Lung (tissue), 12 donors: Measurements from ENCODE around the gene ST6GALNAC3. TPM values are rescaled to one million over a fixed set of nuclear protein-coding genes. Genes with fewer than 3 reads are reported as not detected.

Experiments
- ATAC-seq: fragments of 200-7000 bp; cut with Tn5 transposase; one replicate; pipeline ENCODE4 v1.9.1; 2020; ENCODE audit warnings: moderate number of reproducible peaks; ENCODE audit not compliant: insufficient read depth, low FRiP score
- DNase-seq, 3 donors: peaks; one replicate each; pipeline ENCODE4 v3.0.0-alpha.2; 2013 to 2017
- H3K27ac ChIP-seq, 2 donors: one replicate each; pipeline ENCODE4 v1.5.1; 2013; ENCODE audit warnings: mild to moderate bottlenecking in 2 of 2, moderate library complexity in 2 of 2, control low read depth in 1 of 2, inconsistent platforms in 1 of 2, low read depth in 1 of 2, low read length in 1 of 2
- H3K27me3 ChIP-seq, 3 donors: one replicate each; pipeline ENCODE4 v1.5.1; 2013; ENCODE audit warnings: low read length in 2 of 3; ENCODE audit not compliant: control insufficient read depth in 3 of 3, insufficient read depth in 3 of 3
- H3K36me3 ChIP-seq, 4 donors: one replicate each; pipeline ENCODE4 v1.5.1; 2013; ENCODE audit warnings: low read length in 4 of 4, mild to moderate bottlenecking in 1 of 4, moderate library complexity in 1 of 4; ENCODE audit not compliant: control insufficient read depth in 4 of 4, insufficient read depth in 4 of 4
- H3K4me1 ChIP-seq, 5 donors: one replicate each; pipeline ENCODE4 v1.5.1; 2013; ENCODE audit warnings: low read length in 5 of 5, mild to moderate bottlenecking in 2 of 5, moderate library complexity in 1 of 5; ENCODE audit not compliant: control insufficient read depth in 5 of 5, insufficient read depth in 5 of 5
- H3K4me3 ChIP-seq: one replicate; pipeline ENCODE4 v1.5.1; 2013; ENCODE audit warnings: mild to moderate bottlenecking, control low read depth, moderate library complexity
- H3K9ac ChIP-seq, 2 donors: one replicate each; pipeline ENCODE4 v1.5.1; 2013; ENCODE audit warnings: low read length in 2 of 2, control low read depth in 1 of 2; ENCODE audit not compliant: insufficient read depth in 1 of 2
- H3K9me3 ChIP-seq, 4 donors: one replicate each; pipeline ENCODE4 v1.5.1; 2013; ENCODE audit warnings: low read length in 3 of 4, mild to moderate bottlenecking in 1 of 4, moderate library complexity in 1 of 4; ENCODE audit not compliant: control insufficient read depth in 4 of 4, insufficient read depth in 3 of 4
- WGBS, 2 donors: extraction: QIAGEN DNeasy Blood & Tissue Kit; methylation state at CpG; one replicate each; pipeline ENCODE4 v1.1.7; 2013; 5-methylcytosine and 5-hydroxymethylcytosine counted together
- polyA plus RNA-seq, 2 donors: library from polyadenylated mRNA; stranded (reverse); fragments of 200-250 nt; gene quantifications; one replicate each; pipeline ENCODE4 v1.2.1, GENCODE V29; 2013
- total RNA-seq, 2 donors: library from RNA; depleted of rRNA in 1 of 2; stranded (reverse); fragments of >200 nt in 1 of 2; gene quantifications; one replicate each; pipeline ENCODE4 v1.2.1, GENCODE V29; 2014 to 2021
- TF ChIP-seq, protein P1 (sequence below): IDR thresholded peaks from 2 replicates; pipeline ENCODE4 v1.5.1; 2012; ENCODE audit warnings: mild to moderate bottlenecking; ENCODE audit errors: control extremely low read depth, extremely low read depth
- donor health status: control.
- donor health status: control.
- donor health status: Bipolar disorder and iron deficiency.
- donor health status: healthy.
- donor health status: DM: yes; HTN: yes; CAD: no.

Gene ST6GALNAC3
- total and polyA plus RNA-seq, 4 donors: 2.7 to 17.9 (median 12.2) TPM

DNA sequence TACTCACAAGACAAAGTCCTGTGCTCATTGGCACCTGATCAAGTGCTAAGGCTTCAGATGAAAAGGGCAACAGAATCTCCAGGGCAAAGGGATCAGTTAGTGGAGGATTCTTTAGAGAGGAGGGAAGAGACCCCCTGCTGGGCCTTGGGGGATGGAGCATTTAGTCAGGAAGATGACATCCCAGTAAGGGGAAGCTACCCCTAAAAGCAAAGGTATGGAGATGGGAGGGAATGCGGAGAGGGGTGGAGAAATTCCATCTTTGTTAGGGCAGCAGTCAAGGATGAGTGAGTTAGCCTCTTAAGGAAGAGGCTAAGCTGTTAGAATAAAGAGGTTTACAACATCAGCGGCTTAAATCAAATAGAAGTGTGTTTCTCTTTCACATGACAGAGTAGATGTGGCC is 67.4 kb downstream of the ST6GALNAC3 start:
- ATAC-seq (no peak), DNase-seq (no peak)
- TF ChIP-seq, protein P1, sequence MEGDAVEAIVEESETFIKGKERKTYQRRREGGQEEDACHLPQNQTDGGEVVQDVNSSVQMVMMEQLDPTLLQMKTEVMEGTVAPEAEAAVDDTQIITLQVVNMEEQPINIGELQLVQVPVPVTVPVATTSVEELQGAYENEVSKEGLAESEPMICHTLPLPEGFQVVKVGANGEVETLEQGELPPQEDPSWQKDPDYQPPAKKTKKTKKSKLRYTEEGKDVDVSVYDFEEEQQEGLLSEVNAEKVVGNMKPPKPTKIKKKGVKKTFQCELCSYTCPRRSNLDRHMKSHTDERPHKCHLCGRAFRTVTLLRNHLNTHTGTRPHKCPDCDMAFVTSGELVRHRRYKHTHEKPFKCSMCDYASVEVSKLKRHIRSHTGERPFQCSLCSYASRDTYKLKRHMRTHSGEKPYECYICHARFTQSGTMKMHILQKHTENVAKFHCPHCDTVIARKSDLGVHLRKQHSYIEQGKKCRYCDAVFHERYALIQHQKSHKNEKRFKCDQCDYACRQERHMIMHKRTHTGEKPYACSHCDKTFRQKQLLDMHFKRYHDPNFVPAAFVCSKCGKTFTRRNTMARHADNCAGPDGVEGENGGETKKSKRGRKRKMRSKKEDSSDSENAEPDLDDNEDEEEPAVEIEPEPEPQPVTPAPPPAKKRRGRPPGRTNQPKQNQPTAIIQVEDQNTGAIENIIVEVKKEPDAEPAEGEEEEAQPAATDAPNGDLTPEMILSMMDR: no peak
- Histone ChIP-seq H3K27ac (no peak overlapping the region), H3K27me3 (no peaks in the 10 kb centered on the region), H3K4me3 (no peak overlapping the region), H3K36me3 (no peaks in the 10 kb centered on the region), H3K9me3 (no peaks in the 10 kb centered on the region), H3K9ac (no peak overlapping the region), H3K4me1 (peaks cover 0 to 10% (median 2%) of the 10 kb centered on the region in 5 donors)
- 93 to 95% methylated on average over 2 of the region's 2 CpGs for WGBS, 2 donors

DNA sequence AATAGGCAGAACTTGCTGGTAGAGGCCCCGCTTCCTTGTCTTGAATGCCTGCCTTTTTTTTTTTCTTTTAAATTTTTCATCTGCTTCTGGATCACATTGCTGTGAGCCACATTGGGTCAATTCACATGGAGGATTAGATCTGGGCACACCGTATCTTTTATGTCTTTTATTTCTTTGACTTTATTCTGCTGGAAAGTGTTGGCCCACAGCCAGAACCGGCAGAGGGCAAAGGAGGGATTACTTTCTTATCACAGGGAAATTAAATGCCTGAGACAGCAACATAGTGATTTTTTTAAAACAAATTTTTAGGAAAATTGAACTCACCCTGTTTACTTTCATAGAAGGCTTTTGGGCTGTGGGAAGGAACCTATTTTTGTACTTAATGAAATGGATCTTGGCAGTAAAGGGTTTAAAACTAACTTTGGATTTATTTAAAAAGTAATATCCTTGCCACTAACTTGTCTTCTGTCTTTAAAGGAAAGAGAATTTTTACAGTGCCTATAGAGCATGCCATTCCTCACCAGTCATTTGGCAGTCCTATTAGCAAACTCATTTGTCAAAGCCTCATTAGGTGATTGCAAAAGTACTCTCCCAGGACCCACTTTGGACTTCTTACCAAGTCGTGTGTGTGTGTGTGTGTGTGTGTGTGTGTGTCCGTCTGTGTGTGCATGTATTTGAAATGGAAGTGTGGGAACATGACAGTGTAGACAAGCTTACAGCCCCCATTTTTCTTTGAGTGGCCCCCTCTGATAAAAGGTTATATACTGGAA is 68.4 kb downstream of the ST6GALNAC3 start:
- Histone ChIP-seq H3K4me3 (no peak overlapping the region), H3K27ac (no peak overlapping the region), H3K36me3 (no peaks in the 10 kb centered on the region), H3K4me1 (peaks cover 0 to 10% (median 2%) of the 10 kb centered on the region in 5 donors), H3K27me3 (no peaks in the 10 kb centered on the region), H3K9me3 (no peaks in the 10 kb centered on the region), H3K9ac (no peak overlapping the region)
- TF ChIP-seq, protein P1: no peak
- DNase-seq: peak in 2 of 3 donors; percentile 34 to 42
- ATAC-seq: no peak
- 51 to 69% methylated on average over 5 of the region's 5 CpGs for WGBS, 2 donors

DNA sequence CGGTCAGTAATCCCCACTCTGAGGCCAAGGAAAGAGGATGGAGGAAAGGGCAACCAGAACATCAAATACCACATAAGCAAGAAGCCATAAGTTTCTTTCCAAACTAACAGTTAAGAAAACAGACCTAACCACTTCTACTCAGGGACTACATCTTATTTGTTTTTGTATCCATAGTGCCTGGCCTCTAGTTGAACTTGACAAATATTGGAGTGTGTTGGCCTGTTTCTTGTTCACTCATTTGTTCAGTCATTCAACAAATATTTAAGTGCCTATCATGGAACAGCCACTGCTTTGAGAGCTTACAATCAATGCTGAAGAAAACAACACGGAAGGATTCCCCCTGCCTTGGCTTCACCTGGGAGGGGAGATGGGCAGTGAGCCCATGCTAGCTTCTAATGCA is 69.7 kb downstream of the ST6GALNAC3 start:
- 76 to 85% methylated on average over 2 of the region's 2 CpGs for WGBS, 2 donors
- peaks cover 0 to 10% (median 2%) of the 10 kb centered on the region in 5 donors for H3K4me1 ChIP-seq
- no peaks in the 10 kb centered on the region for H3K27me3 ChIP-seq
- peak; percentile 25 for ATAC-seq
- H3K9me3 ChIP-seq: no peaks in the 10 kb centered on the region
- TF ChIP-seq, protein P1: no peak
- no peak overlapping the region for H3K9ac ChIP-seq
- H3K4me3 ChIP-seq: no peak overlapping the region
- no peak overlapping the region for H3K27ac ChIP-seq
- no peaks in the 10 kb centered on the region for H3K36me3 ChIP-seq
- DNase-seq: no peak
